Measurements from ENCODE around the gene MYO3B. TPM values are rescaled to one million over a fixed set of nuclear protein-coding genes. Genes with fewer than 3 reads are reported as not detected.

The MYO3B gene
- total RNA-seq, 1 experiment from 2014 or later = 0.09 TPM

- no peak overlapping the region for H3K4me3 ChIP-seq (ENCODE audit: low read depth, low read length)
- ChIA-PET POLR2A (no interaction called here), CTCF (no interaction called here)
- no peak for DNase-seq
- peaks cover 16% of the 10 kb centered on the region for H3K4me1 ChIP-seq
- H3K27me3 ChIP-seq (replicated peaks; ENCODE audit: control insufficient read depth, insufficient read depth, low read length) = no peaks in the 10 kb centered on the region
- Mint-ChIP-seq H3K27me3 (ENCODE audit: insufficient read depth, unreplicated experiment) (no peaks in the 10 kb centered on the region), H3K4me3 (ENCODE audit: unreplicated experiment) (no peak overlapping the region), H3K9me3 (ENCODE audit: unreplicated experiment) (peaks cover 17% of the 10 kb centered on the region), H3K36me3 (ENCODE audit: insufficient read depth, unreplicated experiment) (peaks cover 4% of the 10 kb centered on the region), H3K4me1 (ENCODE audit: low read depth, unreplicated experiment) (peaks cover 16% of the 10 kb centered on the region), H3K27ac (ENCODE audit: unreplicated experiment) (no peak overlapping the region)
- intact Hi-C loops (cut with micrococcal nuclease; ENCODE audit: unreplicated experiment) = no loop called here
- no peaks in the 10 kb centered on the region; the same call in 1 of the 2 replicates for H3K36me3 ChIP-seq (ENCODE audit: control insufficient read depth, insufficient read depth, low read length)
- no TSS peak for BruUV-seq (replicated peaks)
- H3K9me3 ChIP-seq = 0 out of 2 replicates have a peak, but pooled peaks cover 2% of the 10 kb centered on the region
- no peak for TF ChIP-seq CTCF (IDR thresholded peaks at IDR 0.05; ENCODE audit: insufficient read depth in 1 of 2, low read depth in 1 of 2, low read length in 1 of 2, severe bottlenecking in 1 of 2, unreplicated experiment in 1 of 2)
Measured at GRCh38 chr2:170252414-170252813, 74.5 kb downstream of the MYO3B start.

GRCh38 chr2:170253721-170254230 lies 75.8 kb downstream of the MYO3B start:
- intact Hi-C loops (cut with micrococcal nuclease; ENCODE audit: unreplicated experiment) = loop anchor here (1.0 kb wide), 1 partner anchor 10 kb away; no protein-coding TSS in a partner anchor
- peaks cover 16% of the 10 kb centered on the region for H3K4me1 Mint-ChIP-seq (ENCODE audit: low read depth, unreplicated experiment)
- no peak overlapping the region for H3K4me3 Mint-ChIP-seq (ENCODE audit: unreplicated experiment)
- Histone ChIP-seq H3K27me3 (replicated peaks; ENCODE audit: control insufficient read depth, insufficient read depth, low read length) (no peaks in the 10 kb centered on the region), H3K4me3 (ENCODE audit: low read depth, low read length) (no peak overlapping the region), H3K36me3 (ENCODE audit: control insufficient read depth, insufficient read depth, low read length) (no peaks in the 10 kb centered on the region; the same call in 1 of the 2 replicates), H3K9me3 (0 out of 2 replicates have a peak, but pooled peaks cover 5% of the 10 kb centered on the region), H3K4me1 (peaks cover 16% of the 10 kb centered on the region)
- no peaks in the 10 kb centered on the region for H3K27me3 Mint-ChIP-seq (ENCODE audit: insufficient read depth, unreplicated experiment)
- H3K9me3 Mint-ChIP-seq (ENCODE audit: unreplicated experiment) = peaks cover 17% of the 10 kb centered on the region
- BruUV-seq (replicated peaks) = no TSS peak
- POLR2A ChIA-PET = interaction anchor here (0.7 kb wide), 1 partner anchor 511 kb away, joined by 4 read pairs; no protein-coding TSS in a partner anchor
- CTCF ChIA-PET = no interaction called here
- H3K27ac Mint-ChIP-seq (ENCODE audit: unreplicated experiment) = no peak overlapping the region
- no peak for TF ChIP-seq CTCF (IDR thresholded peaks at IDR 0.05; ENCODE audit: insufficient read depth in 1 of 2, low read depth in 1 of 2, low read length in 1 of 2, severe bottlenecking in 1 of 2, unreplicated experiment in 1 of 2)
- peak; percentile 8 to 53 for DNase-seq
- H3K36me3 Mint-ChIP-seq (ENCODE audit: insufficient read depth, unreplicated experiment) = no peaks in the 10 kb centered on the region

- no TSS peak for BruUV-seq (replicated peaks)
- POLR2A ChIA-PET = no interaction called here
- intact Hi-C loops (cut with micrococcal nuclease; ENCODE audit: unreplicated experiment) = no loop called here
- Histone ChIP-seq H3K36me3 (ENCODE audit: control insufficient read depth, insufficient read depth, low read length) (no peaks in the 10 kb centered on the region; the same call in 1 of the 2 replicates), H3K4me1 (peaks cover 16% of the 10 kb centered on the region), H3K9me3 (0 out of 2 replicates have a peak, but pooled peaks cover 5% of the 10 kb centered on the region), H3K27me3 (replicated peaks; ENCODE audit: control insufficient read depth, insufficient read depth, low read length) (no peaks in the 10 kb centered on the region), H3K4me3 (ENCODE audit: low read depth, low read length) (no peak overlapping the region)
- H3K27ac Mint-ChIP-seq (ENCODE audit: unreplicated experiment) = no peak overlapping the region
- no peak for DNase-seq
- CTCF ChIA-PET = no interaction called here
- TF ChIP-seq CTCF (IDR thresholded peaks at IDR 0.05; ENCODE audit: insufficient read depth in 1 of 2, low read depth in 1 of 2, low read length in 1 of 2, severe bottlenecking in 1 of 2, unreplicated experiment in 1 of 2) = no peak
- H3K4me1 Mint-ChIP-seq (ENCODE audit: low read depth, unreplicated experiment) = peaks cover 16% of the 10 kb centered on the region
- H3K36me3 Mint-ChIP-seq (ENCODE audit: insufficient read depth, unreplicated experiment) = no peaks in the 10 kb centered on the region
- no peak overlapping the region for H3K4me3 Mint-ChIP-seq (ENCODE audit: unreplicated experiment)
- H3K27me3 Mint-ChIP-seq (ENCODE audit: insufficient read depth, unreplicated experiment) = no peaks in the 10 kb centered on the region
- H3K9me3 Mint-ChIP-seq (ENCODE audit: unreplicated experiment) = peaks cover 17% of the 10 kb centered on the region
Measured at GRCh38 chr2:170254293-170254732, 76.4 kb downstream of the MYO3B start.

Measured in Caco-2 (cell line).